C4-2B (cell line): ENCODE data around the gene OTOGL.

Source experiments
- H3K27ac ChIP-seq: fragments of 450-650 bp; 2 replicates; pipeline ENCODE4 v1.5.1; 2017
- ZFX ChIP-seq: fragments of 450-650 bp; IDR thresholded peaks from 2 replicates; pipeline ENCODE4 v1.6.1; 2017
- TF ChIP-seq, protein P1 (sequence below): fragments of 450-650 bp; conservative IDR thresholded peaks from 2 replicates; pipeline ENCODE4 v1.5.1; 2017; ENCODE audit warnings: mild to moderate bottlenecking

OTOGL gene

DNA sequence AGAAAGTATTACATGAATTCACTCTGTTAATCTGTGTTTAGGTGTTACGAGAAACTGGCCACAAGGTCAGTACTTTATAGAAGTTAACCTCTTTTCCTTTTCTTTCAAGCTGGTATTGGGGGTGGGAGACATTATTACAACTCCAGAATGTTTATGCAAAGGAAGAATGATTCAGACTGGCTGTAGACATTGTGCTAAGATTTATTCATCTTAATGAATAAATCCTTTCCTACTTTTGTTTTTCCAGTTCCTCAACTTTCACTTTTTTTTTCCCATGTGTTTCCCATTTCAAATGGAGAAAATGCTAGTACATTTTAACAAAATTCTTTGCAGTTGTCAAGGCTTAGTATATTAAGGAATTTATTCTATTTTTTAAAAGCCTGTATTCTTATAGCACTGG lies 1.3 kb downstream of the OTOGL start:
- no peak overlapping the region for H3K27ac ChIP-seq
- TF ChIP-seq, protein P1, sequence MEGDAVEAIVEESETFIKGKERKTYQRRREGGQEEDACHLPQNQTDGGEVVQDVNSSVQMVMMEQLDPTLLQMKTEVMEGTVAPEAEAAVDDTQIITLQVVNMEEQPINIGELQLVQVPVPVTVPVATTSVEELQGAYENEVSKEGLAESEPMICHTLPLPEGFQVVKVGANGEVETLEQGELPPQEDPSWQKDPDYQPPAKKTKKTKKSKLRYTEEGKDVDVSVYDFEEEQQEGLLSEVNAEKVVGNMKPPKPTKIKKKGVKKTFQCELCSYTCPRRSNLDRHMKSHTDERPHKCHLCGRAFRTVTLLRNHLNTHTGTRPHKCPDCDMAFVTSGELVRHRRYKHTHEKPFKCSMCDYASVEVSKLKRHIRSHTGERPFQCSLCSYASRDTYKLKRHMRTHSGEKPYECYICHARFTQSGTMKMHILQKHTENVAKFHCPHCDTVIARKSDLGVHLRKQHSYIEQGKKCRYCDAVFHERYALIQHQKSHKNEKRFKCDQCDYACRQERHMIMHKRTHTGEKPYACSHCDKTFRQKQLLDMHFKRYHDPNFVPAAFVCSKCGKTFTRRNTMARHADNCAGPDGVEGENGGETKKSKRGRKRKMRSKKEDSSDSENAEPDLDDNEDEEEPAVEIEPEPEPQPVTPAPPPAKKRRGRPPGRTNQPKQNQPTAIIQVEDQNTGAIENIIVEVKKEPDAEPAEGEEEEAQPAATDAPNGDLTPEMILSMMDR = no peak
- no peak for TF ChIP-seq ZFX

DNA sequence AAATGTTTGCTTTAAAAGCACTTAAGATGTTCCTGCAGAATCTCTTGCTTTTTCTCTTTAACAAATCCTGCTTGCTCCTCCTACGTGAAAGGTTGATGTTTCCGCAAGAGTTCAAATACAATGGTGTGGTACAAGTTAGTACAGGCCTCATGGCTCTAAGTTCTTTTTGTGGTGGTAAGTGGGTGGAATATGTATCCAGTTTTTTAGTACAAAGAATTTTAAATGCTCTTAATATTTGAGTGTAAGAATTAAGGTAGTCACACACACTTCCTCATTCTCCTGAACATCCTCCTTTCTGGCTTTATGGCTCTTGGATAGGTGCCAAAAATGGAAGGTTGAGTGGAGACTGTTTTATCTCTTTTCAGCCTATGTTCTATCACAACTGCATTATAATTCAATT lies 1.8 kb downstream of the OTOGL start:
- TF ChIP-seq, protein P1 = no peak
- no peak overlapping the region for H3K27ac ChIP-seq

DNA sequence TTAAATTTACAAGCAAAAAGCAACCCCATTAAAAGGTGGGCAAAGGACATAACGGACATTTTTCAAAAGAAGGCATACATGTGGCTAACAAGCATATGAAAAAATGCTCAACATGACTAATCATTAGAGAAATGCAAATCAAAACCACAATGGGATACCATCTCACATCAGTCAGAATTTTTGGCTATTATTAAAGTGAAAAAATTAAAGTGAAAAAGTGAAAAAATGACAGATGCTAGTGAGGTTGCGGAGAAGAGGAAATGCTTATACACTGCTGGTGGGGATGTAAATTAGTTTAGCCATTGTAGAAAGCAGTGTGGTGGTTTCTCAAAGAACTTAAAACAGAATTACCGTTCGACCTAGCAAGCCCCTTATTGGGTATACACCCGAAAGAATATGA lies 7.9 kb downstream of the OTOGL start:
- TF ChIP-seq, protein P1 = no peak
- no peak overlapping the region for H3K27ac ChIP-seq

DNA sequence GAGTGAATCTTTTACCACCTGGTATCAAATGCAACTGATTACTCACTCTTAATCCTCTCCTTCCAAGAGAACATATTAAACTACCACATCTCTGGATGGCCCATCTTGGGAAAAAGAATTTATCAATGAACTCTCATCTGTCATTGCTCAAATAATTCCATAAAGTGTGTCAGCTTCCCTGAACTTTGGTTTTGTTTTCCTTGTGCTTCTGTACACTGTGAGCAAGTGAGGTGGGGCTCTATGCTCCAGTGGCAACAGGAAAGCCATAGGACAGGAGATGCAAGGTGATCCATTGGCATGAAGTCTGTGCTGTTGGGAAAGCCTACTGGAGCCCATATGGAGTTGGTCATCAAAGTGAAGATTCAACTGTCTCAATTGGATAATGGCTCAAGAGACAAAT lies 17.4 kb downstream of the OTOGL start:
- no peak overlapping the region for H3K27ac ChIP-seq
- TF ChIP-seq, protein P1 = no peak
- TF ChIP-seq ZFX = no peak

GRCh38 chr12:80118565-80119324 lies 19.4 kb downstream of the OTOGL start:
- no peak for TF ChIP-seq ZFX
- TF ChIP-seq, protein P1 = no peak
- no peak overlapping the region for H3K27ac ChIP-seq

DNA sequence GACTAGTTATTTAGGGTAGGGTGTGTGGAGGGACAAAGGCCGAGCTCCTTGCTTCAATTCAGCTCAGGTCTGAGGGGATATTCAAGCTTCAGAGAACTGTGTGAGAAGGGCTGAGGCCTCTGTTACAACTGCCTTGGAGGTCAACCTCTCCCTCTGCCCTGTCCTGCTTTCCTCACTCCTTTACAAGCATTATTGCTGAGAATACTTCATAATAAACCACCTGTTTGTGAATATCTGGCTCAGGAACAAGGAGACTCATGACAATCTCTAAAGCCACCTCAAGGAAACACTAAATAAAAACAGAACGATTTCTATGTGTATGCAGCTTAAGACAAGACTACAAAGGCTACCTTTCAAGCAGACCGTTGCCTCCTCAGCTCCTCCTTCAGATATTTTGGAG lies 21.7 kb downstream of the OTOGL start:
- no peak overlapping the region for H3K27ac ChIP-seq
- no peak for TF ChIP-seq ZFX
- TF ChIP-seq, protein P1 = no peak

DNA sequence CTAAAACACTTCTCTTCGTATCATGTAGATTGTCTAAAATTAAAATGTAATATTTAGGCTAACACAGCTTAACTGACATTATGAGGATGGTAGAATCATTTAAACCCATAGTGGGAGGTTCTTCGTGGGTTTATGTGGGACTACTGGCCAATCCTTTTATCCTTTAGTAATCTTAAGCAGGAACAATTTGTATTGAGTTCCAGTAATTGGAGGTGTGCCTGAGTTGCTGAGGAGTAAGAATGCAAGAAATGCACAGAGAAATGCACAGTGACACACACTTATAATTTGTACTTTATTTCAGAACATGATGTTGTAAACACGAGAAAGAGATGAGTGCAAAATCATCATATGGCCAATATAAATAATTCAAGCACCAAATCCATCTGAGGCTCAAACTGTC lies 22.3 kb downstream of the OTOGL start:
- no peak for TF ChIP-seq ZFX
- TF ChIP-seq, protein P1 = no peak
- no peak overlapping the region for H3K27ac ChIP-seq
